Omental fat pad (tissue), 4 donors: ENCODE measurements around the gene CENPI. TPM values are rescaled to one million over a fixed set of nuclear protein-coding genes. Genes with fewer than 3 reads are reported as not detected.
"Not testable (repeated sequence)": the region's sequence is repeated elsewhere in the genome, so short reads cannot be mapped to it uniquely, and the experiment has no call there.

Experiments
- ATAC-seq: fragments of 150-250 bp; one replicate; pipeline ENCODE4 v1.9.1; 2016; ENCODE audit warnings: mild to moderate bottlenecking, moderate library complexity; ENCODE audit not compliant: low FRiP score
- DNase-seq: peaks from one replicate; pipeline ENCODE4 v3.0.0-alpha.2; 2019; ENCODE audit warnings: low spot score
- CTCF ChIP-seq, 3 donors: fragments of 450-650 bp; IDR thresholded peaks; one replicate each; pipeline ENCODE4 v1.5.1; 2016 to 2017; ENCODE audit warnings: antibody characterized with exemption in 3 of 3, mild to moderate bottlenecking in 3 of 3, moderate library complexity in 2 of 3
- total RNA-seq, 4 donors: library from RNA; depleted of rRNA; stranded (reverse); fragments of >200 nt; gene quantifications; one replicate each; pipeline ENCODE4 v1.1.0, GENCODE V29; 2016

CENPI gene
- total RNA-seq: 1 to 10 TPM in 3 of 4 donors, under 1 TPM in 1; 0.65 to 2.4 (median 1.4) TPM

GRCh38 chrX:101097546-101098453 is at the start of gene CENPI:
CENPI (plus strand) TSS chrX:101098204; CDS start chrX:101101071, 2,867 bp downstream.
- ATAC-seq (peak; percentile 100), DNase-seq (peak; percentile 52)
- TF ChIP-seq CTCF (IDR thresholded peaks at IDR 0.05): no peak

GRCh38 chrX:101051153-101051548 is 46.9 kb upstream of the CENPI start:
- DNase-seq (no peak), ATAC-seq (no peak)
- TF ChIP-seq CTCF (IDR thresholded peaks at IDR 0.05): no peak

GRCh38 chrX:101051549-101052302 is 46.3 kb upstream of the CENPI start, which contains the start of gene TRMT2B:
TRMT2B (minus strand) TSS chrX:101052111; CDS start chrX:101042289, 9,822 bp downstream.
- peak; percentile 46 for DNase-seq
- ATAC-seq: peak; percentile 93
- TF ChIP-seq CTCF (IDR thresholded peaks at IDR 0.05): no peak

- not testable (repeated sequence) for DNase-seq, ATAC-seq
Measured at GRCh38 chrX:101056551-101056950, 41.5 kb upstream of the CENPI start.

- no peak for TF ChIP-seq CTCF (IDR thresholded peaks at IDR 0.05)
- ATAC-seq: no peak
Measured at GRCh38 chrX:101057093-101057714, 40.8 kb upstream of the CENPI start.

GRCh38 chrX:101062176-101062575 is 35.8 kb upstream of the CENPI start:
- ATAC-seq: no peak
- DNase-seq: no peak
- no peak for TF ChIP-seq CTCF (IDR thresholded peaks at IDR 0.05)

More at GRCh38 chrX:101057093-101057714, 40.8 kb upstream of the CENPI start:
- DNase-seq: no peak

GRCh38 chrX:101071582-101071981 is 26.4 kb upstream of the CENPI start:
- no peak for DNase-seq
- no peak for TF ChIP-seq CTCF (IDR thresholded peaks at IDR 0.05)
- no peak for ATAC-seq
